ENCODE results near the gene FNDC3A. TPM values are rescaled to one million over a fixed set of nuclear protein-coding genes. Genes with fewer than 3 reads are reported as not detected.

The FNDC3A gene
- total and polyA plus RNA-seq, 9 of the 15 experiments (the other 6 are each of a cell fraction or from before 2014, with no cell fraction given): 4.1 to 22.0 (median 13.5) TPM

DNA sequence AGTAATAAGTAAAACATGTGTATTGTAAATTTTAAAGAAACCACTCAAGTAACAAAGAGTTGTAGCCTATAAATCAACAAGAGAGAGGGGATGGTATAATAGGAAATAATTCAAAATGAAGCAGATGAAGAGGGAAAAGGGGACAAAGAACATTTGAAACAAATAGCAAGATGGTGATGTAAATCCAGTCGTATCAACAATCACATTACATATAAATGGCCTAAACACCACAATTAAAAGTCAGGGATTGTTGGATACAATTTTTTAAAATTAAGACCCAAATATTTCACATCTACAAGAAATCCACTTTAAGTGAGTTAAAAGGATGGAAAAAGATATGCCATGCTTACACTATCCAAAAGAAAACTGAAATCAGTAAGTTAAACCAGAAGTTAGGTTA is 15.2 kb downstream of the FNDC3A start:
- CTCF ChIA-PET (ENCODE audit: low intra/inter-chr PET ratio): no interaction called here
- Histone ChIP-seq H3K36me3 (ENCODE audit: control insufficient read depth, insufficient read depth, low read length) (no peaks in the 10 kb centered on the region), H3K4me2 (ENCODE audit: insufficient read depth, low read length) (no peak overlapping the region), H3K4me1 (replicated peaks in 1 of 2; ENCODE audit: control insufficient read depth in 2 of 2, insufficient read depth in 2 of 2, low read length in 2 of 2) (no peaks in the 10 kb centered on the region), H4K20me1 (replicated peaks; ENCODE audit: control insufficient read depth, insufficient read depth, low read length) (no peaks in the 10 kb centered on the region), H3K27me3 (ENCODE audit: control insufficient read depth in 2 of 2, insufficient read depth in 2 of 2, low read length in 2 of 2) (no peaks in the 10 kb centered on the region), H3K79me2 (ENCODE audit: control insufficient read depth, insufficient read depth, low read length) (peaks cover 2% of the 10 kb centered on the region; the same call in 2 of the 3 replicates), H2AFZ (ENCODE audit: low read depth, low read length) (no peak overlapping the region), H3K4me3 (no peak overlapping the region), H3K9me1 (ENCODE audit: control insufficient read depth, insufficient read depth, low read length) (no peaks in the 10 kb centered on the region), H3K9ac (ENCODE audit: insufficient read depth in 1 of 2, low read depth in 2 of 2, low read length in 2 of 2) (no peak overlapping the region), H3K27ac (ENCODE audit: extremely low read depth, low read depth, low read length) (no peak overlapping the region), H3K9me3 (replicated peaks; ENCODE audit: control insufficient read depth, insufficient read depth, low read depth, low read length) (no peaks in the 10 kb centered on the region)
- no peak for DNase-seq (ENCODE audit: extremely low read depth in 1 of 4, low spot score in 3 of 4)
- no CpG with 5 or more reads among the region's 1 CpG for WGBS (ENCODE audit: insufficient coverage, low coverage, missing lambda C conversion rate)
- ATAC-seq: no peak
- POLR2A ChIA-PET: no interaction called here
- BruUV-seq (replicated peaks): no TSS peak
- intact Hi-C loops (cut with micrococcal nuclease) (no loop called here), in situ Hi-C loops (cut with MboI) (no loop called here)
- no peak for FAIRE-seq
- TF ChIP-seq TCF3 (CRISPR knock-in tag; IDR thresholded peaks at IDR 0.05): no peak
- TF ChIP-seq ZNF354B (CRISPR knock-in tag; IDR thresholded peaks at IDR 0.05): peak; percentile 57; the same call in 1 of the 2 replicates
- TF ChIP-seq ZNF507 (tag; conservative IDR thresholded peaks at IDR 0.05): peak; percentile 94
- TF ChIP-seq ETV6 (IDR thresholded peaks at IDR 0.05; ENCODE audit: borderline replicate concordance in 1 of 2, low read depth in 2 of 2, low read length in 1 of 2): no peak
- no peak for TF ChIP-seq ETV6 (CRISPR knock-in tag; IDR thresholded peaks at IDR 0.05; ENCODE audit: borderline replicate concordance)

DNA sequence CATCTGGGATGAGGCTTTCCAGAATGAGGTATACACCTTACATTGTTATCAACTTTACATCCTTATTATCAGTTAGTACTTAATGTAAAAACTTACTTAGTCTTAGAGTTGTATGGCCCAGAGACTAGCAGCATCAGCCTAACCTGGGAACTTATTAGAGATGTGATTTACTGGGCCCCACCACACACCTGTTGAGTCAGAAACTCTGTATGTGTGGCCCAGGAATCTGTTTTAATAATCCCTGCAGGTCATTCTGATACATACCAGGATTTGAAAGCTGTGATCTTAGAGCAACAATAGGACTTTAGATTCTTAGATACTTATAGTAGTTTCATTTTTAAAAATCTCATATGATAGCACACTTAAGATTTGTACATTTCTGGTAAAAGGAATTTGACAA is 17.4 kb downstream of the FNDC3A start:
- no peak for ATAC-seq
- ChIA-PET CTCF (ENCODE audit: low intra/inter-chr PET ratio) (no interaction called here), POLR2A (no interaction called here)
- Histone ChIP-seq H3K27ac (ENCODE audit: extremely low read depth, low read depth, low read length) (no peak overlapping the region), H4K20me1 (replicated peaks; ENCODE audit: control insufficient read depth, insufficient read depth, low read length) (no peaks in the 10 kb centered on the region), H3K27me3 (ENCODE audit: control insufficient read depth in 2 of 2, insufficient read depth in 2 of 2, low read length in 2 of 2) (no peaks in the 10 kb centered on the region), H3K4me2 (ENCODE audit: insufficient read depth, low read length) (no peak overlapping the region), H3K9me1 (ENCODE audit: control insufficient read depth, insufficient read depth, low read length) (no peaks in the 10 kb centered on the region), H2AFZ (ENCODE audit: low read depth, low read length) (no peak overlapping the region), H3K36me3 (ENCODE audit: control insufficient read depth, insufficient read depth, low read length) (no peaks in the 10 kb centered on the region), H3K9me3 (replicated peaks; ENCODE audit: control insufficient read depth, insufficient read depth, low read depth, low read length) (no peaks in the 10 kb centered on the region), H3K4me3 (no peak overlapping the region), H3K4me1 (replicated peaks in 1 of 2; ENCODE audit: control insufficient read depth in 2 of 2, insufficient read depth in 2 of 2, low read length in 2 of 2) (no peaks in the 10 kb centered on the region), H3K79me2 (ENCODE audit: control insufficient read depth, insufficient read depth, low read length) (no peaks in the 10 kb centered on the region; the same call in 2 of the 3 replicates), H3K9ac (ENCODE audit: insufficient read depth in 1 of 2, low read depth in 2 of 2, low read length in 2 of 2) (no peak overlapping the region)
- BruUV-seq (replicated peaks): no TSS peak
- in situ Hi-C loops (cut with MboI): no loop called here
- DNase-seq (ENCODE audit: extremely low read depth in 1 of 4, low spot score in 3 of 4): no peak
- intact Hi-C loops (cut with micrococcal nuclease): no loop called here
- FAIRE-seq: no peak
- no peak for TF ChIP-seq ZSCAN29 (IDR thresholded peaks at IDR 0.05)
- TF ChIP-seq L3MBTL2 (IDR thresholded peaks at IDR 0.05): no peak
- no peak for TF ChIP-seq MAFK (IDR thresholded peaks at IDR 0.05; ENCODE audit: low read length)
- no peak for TF ChIP-seq NBN (IDR thresholded peaks at IDR 0.05; ENCODE audit: low read depth)
- no peak for TF ChIP-seq KLF16 (IDR thresholded peaks at IDR 0.05)
- TF ChIP-seq, protein P1, sequence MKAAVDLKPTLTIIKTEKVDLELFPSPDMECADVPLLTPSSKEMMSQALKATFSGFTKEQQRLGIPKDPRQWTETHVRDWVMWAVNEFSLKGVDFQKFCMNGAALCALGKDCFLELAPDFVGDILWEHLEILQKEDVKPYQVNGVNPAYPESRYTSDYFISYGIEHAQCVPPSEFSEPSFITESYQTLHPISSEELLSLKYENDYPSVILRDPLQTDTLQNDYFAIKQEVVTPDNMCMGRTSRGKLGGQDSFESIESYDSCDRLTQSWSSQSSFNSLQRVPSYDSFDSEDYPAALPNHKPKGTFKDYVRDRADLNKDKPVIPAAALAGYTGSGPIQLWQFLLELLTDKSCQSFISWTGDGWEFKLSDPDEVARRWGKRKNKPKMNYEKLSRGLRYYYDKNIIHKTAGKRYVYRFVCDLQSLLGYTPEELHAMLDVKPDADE (conservative IDR thresholded peaks at IDR 0.05; ENCODE audit: control insufficient read depth, low read depth, low read length): no peak
- TF ChIP-seq ZC3H8 (IDR thresholded peaks at IDR 0.05): no peak
- TF ChIP-seq ZNF41 (CRISPR knock-in tag; conservative IDR thresholded peaks at IDR 0.05): no peak
- TF ChIP-seq, protein P2, sequence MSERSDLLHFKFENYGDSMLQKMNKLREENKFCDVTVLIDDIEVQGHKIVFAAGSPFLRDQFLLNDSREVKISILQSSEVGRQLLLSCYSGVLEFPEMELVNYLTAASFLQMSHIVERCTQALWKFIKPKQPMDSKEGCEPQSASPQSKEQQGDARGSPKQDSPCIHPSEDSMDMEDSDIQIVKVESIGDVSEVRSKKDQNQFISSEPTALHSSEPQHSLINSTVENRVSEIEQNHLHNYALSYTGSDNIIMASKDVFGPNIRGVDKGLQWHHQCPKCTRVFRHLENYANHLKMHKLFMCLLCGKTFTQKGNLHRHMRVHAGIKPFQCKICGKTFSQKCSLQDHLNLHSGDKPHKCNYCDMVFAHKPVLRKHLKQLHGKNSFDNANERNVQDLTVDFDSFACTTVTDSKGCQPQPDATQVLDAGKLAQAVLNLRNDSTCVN (CRISPR knock-in tag; IDR thresholded peaks at IDR 0.05): no peak
- TF ChIP-seq KDM4B (IDR thresholded peaks at IDR 0.05; ENCODE audit: borderline replicate concordance in 2 of 2, low read depth in 1 of 2): no peak
